ENCODE measurements around the gene GALNT13.

The GALNT13 gene

GRCh38 chr2:153871231-153872221 is at the start of gene GALNT13:
GALNT13 (plus strand) TSS chr2:153871922.
- DNase-seq, result peak; percentile 94

GRCh38 chr2:153823880-153824279 is 47.8 kb upstream of the GALNT13 start:
- no peak for DNase-seq

- no peak for DNase-seq
Measured at GRCh38 chr2:153828335-153828734, 43.4 kb upstream of the GALNT13 start.

- DNase-seq, result no peak
Measured at GRCh38 chr2:153834662-153835061, 37.1 kb upstream of the GALNT13 start.

GRCh38 chr2:153858250-153858649 is 13.5 kb upstream of the GALNT13 start:
- no peak for DNase-seq

GRCh38 chr2:153864022-153864421 is 7.7 kb upstream of the GALNT13 start:
- DNase-seq, result no peak

- no peak for DNase-seq
Measured at GRCh38 chr2:153866595-153866994, 5.1 kb upstream of the GALNT13 start.

- DNase-seq, result no peak
Measured at GRCh38 chr2:153870308-153870707, 1.4 kb upstream of the GALNT13 start.

GRCh38 chr2:153872311-153873051 is 759 bp downstream of the GALNT13 start:
- DNase-seq, result no peak

- DNase-seq, result peak; percentile 82
Measured at GRCh38 chr2:153873052-153874048, 1.6 kb downstream of the GALNT13 start.

- no peak for DNase-seq
Measured at GRCh38 chr2:153875801-153876466, 4.2 kb downstream of the GALNT13 start.

- peak; percentile 19 for DNase-seq
Measured at GRCh38 chr2:153880926-153881325, 9.2 kb downstream of the GALNT13 start.

GRCh38 chr2:153886833-153887232 is 15.1 kb downstream of the GALNT13 start:
- DNase-seq, result no peak

- peak; percentile 39 for DNase-seq
Measured at GRCh38 chr2:153890576-153890975, 18.9 kb downstream of the GALNT13 start.

- no peak for DNase-seq
Measured at GRCh38 chr2:153891051-153891450, 19.3 kb downstream of the GALNT13 start.

GRCh38 chr2:153912798-153913396 is 41.2 kb downstream of the GALNT13 start:
- no peak for DNase-seq

- DNase-seq, result no peak
Measured at GRCh38 chr2:153917570-153917969, 45.8 kb downstream of the GALNT13 start.

- no peak for DNase-seq
Measured at GRCh38 chr2:153935511-153935910, 63.8 kb downstream of the GALNT13 start.

GRCh38 chr2:153939124-153939796 is 67.5 kb downstream of the GALNT13 start:
- peak; percentile 29 for DNase-seq

- no peak for DNase-seq
Measured at GRCh38 chr2:153940511-153940910, 68.8 kb downstream of the GALNT13 start.

GRCh38 chr2:153944800-153945199 is 73.1 kb downstream of the GALNT13 start:
- DNase-seq, result no peak
